SK-N-SH treated with all-trans-retinoic acid at 6 μM for 48 hours (cell line): ENCODE data around the gene CSGALNACT2.

ENCODE experiments used
- ATAC-seq: fragments of 200-7000 bp; cut with Tn5 transposase; 3 replicates; pipeline ENCODE4 v1.9.1; 2020; ENCODE audit warnings: mild to moderate bottlenecking, moderate library complexity
- CREB5 ChIP-seq: fragments of 250-450 bp; sonication (Bioruptor Pico); IDR thresholded peaks from 2 replicates; pipeline ENCODE4 v1.5.1; 2020; ENCODE audit warnings: low read depth, mild to moderate bottlenecking, moderate library complexity
- CSDC2 ChIP-seq: fragments of 250-450 bp; sonication (Bioruptor Pico); IDR thresholded peaks from 2 replicates; pipeline ENCODE4 v1.5.0; 2020; ENCODE audit warnings: mild to moderate bottlenecking, moderate library complexity
- CSRNP3 ChIP-seq: fragments of 250-450 bp; sonication (Bioruptor Pico); IDR thresholded peaks from 2 replicates; pipeline ENCODE4 v1.5.1; 2021; ENCODE audit warnings: mild to moderate bottlenecking, moderate library complexity
- GLIS3 ChIP-seq: fragments of 250-450 bp; sonication (Bioruptor Pico); IDR thresholded peaks from 2 replicates; pipeline ENCODE4 v1.5.0; 2020; ENCODE audit warnings: mild to moderate bottlenecking, moderate library complexity
- ISL1 ChIP-seq: fragments of 250-450 bp; sonication (Bioruptor Pico); IDR thresholded peaks from 2 replicates; pipeline ENCODE4 v2.1.2; 2022; ENCODE audit warnings: mild to moderate bottlenecking, moderate library complexity
- OSR1 ChIP-seq: fragments of 250-450 bp; sonication (Bioruptor Pico); IDR thresholded peaks from 2 replicates; pipeline ENCODE4 v1.8.0; 2022; ENCODE audit warnings: moderate library complexity, mild to moderate bottlenecking, inconsistent platforms
- PATZ1 ChIP-seq: fragments of 250-450 bp; sonication (Bioruptor Pico); IDR thresholded peaks from 2 replicates; pipeline ENCODE4 v1.8.0; 2020; ENCODE audit warnings: mild to moderate bottlenecking, moderate library complexity, borderline replicate concordance
- PPARA ChIP-seq: fragments of 250-450 bp; sonication (Bioruptor Pico); IDR thresholded peaks from 2 replicates; pipeline ENCODE4 v1.5.0; 2020; ENCODE audit warnings: mild to moderate bottlenecking, borderline replicate concordance
- RARB ChIP-seq: fragments of 250-450 bp; sonication (Bioruptor Pico); IDR thresholded peaks from 2 replicates; pipeline ENCODE4 v1.8.0; 2021; ENCODE audit warnings: mild to moderate bottlenecking, moderate library complexity
- SNAI2 ChIP-seq: fragments of 250-450 bp; sonication (Bioruptor Pico); IDR thresholded peaks from 2 replicates; pipeline ENCODE4 v1.5.0; 2020; ENCODE audit warnings: mild to moderate bottlenecking, moderate library complexity
- TCF4 ChIP-seq: fragments of 250-450 bp; sonication (Bioruptor Pico); IDR thresholded peaks from 2 replicates; pipeline ENCODE4 v1.8.0; 2021; ENCODE audit warnings: mild to moderate bottlenecking, moderate library complexity, borderline replicate concordance
- TOX ChIP-seq: fragments of 250-450 bp; sonication (Bioruptor Pico); IDR thresholded peaks from 2 replicates; pipeline ENCODE4 v1.8.0; 2021; ENCODE audit warnings: mild to moderate bottlenecking, moderate library complexity, borderline replicate concordance
- TSHZ2 ChIP-seq: fragments of 250-450 bp; sonication (Bioruptor Pico); IDR thresholded peaks from 2 replicates; pipeline ENCODE4 v1.5.0; 2020; ENCODE audit warnings: mild to moderate bottlenecking, moderate library complexity
- ZC3H10 ChIP-seq: fragments of 250-450 bp; sonication (Bioruptor Pico); IDR thresholded peaks from 2 replicates; pipeline ENCODE4 v1.5.1; 2021; ENCODE audit warnings: mild to moderate bottlenecking, moderate library complexity
- ZFP3 ChIP-seq: fragments of 250-450 bp; sonication (Bioruptor Pico); IDR thresholded peaks from 2 replicates; pipeline ENCODE4 v1.5.0; 2020; ENCODE audit warnings: mild to moderate bottlenecking, moderate library complexity
- ZFP30 ChIP-seq: fragments of 450-650 bp; formaldehyde crosslinking; IDR thresholded peaks from 2 replicates; pipeline ENCODE4 v1.5.0; 2022; ENCODE audit warnings: mild to moderate bottlenecking, moderate library complexity
- ZNF565 ChIP-seq: fragments of 450-650 bp; formaldehyde crosslinking; conservative IDR thresholded peaks from 2 replicates; pipeline ENCODE4 v1.5.0; 2020; ENCODE audit warnings: low read depth, mild to moderate bottlenecking, moderate library complexity
- ZNF70 ChIP-seq: fragments of 450-650 bp; formaldehyde crosslinking; IDR thresholded peaks from 2 replicates; pipeline ENCODE4 v1.5.0; 2020; ENCODE audit warnings: mild to moderate bottlenecking, moderate library complexity
- ZNF8 ChIP-seq: fragments of 450-650 bp; formaldehyde crosslinking; IDR thresholded peaks from 2 replicates; pipeline ENCODE4 v1.5.0; 2020; ENCODE audit warnings: mild to moderate bottlenecking, moderate library complexity

CSGALNACT2 gene

GRCh38 chr10:43120929-43121314, 17.3 kb upstream of the CSGALNACT2 start (continued):
- TF ChIP-seq CSRNP3 (CRISPR knock-in tag) (no peak), OSR1 (CRISPR knock-in tag) (no peak), ZNF70 (CRISPR knock-in tag) (no peak), TOX (no peak), ZFP3 (CRISPR knock-in tag) (no peak), GLIS3 (CRISPR knock-in tag) (no peak), ZNF8 (CRISPR knock-in tag) (no peak), ZNF565 (CRISPR knock-in tag) (no peak), CSDC2 (no peak), PATZ1 (CRISPR knock-in tag) (no peak), PPARA (CRISPR knock-in tag) (no peak), TCF4 (CRISPR knock-in tag) (no peak)

- no peak for ATAC-seq
Observed at GRCh38 chr10:43121444-43121843, 16.8 kb upstream of the CSGALNACT2 start.

More at GRCh38 chr10:43121444-43121843, 16.8 kb upstream of the CSGALNACT2 start:
- TF ChIP-seq ZFP30 (no peak), ZC3H10 (CRISPR knock-in tag) (no peak), SNAI2 (CRISPR knock-in tag) (no peak), OSR1 (CRISPR knock-in tag) (no peak), TCF4 (CRISPR knock-in tag) (no peak), PATZ1 (CRISPR knock-in tag) (no peak), CSDC2 (no peak), TSHZ2 (CRISPR knock-in tag) (no peak), ZNF70 (CRISPR knock-in tag) (no peak), CREB5 (no peak), ISL1 (CRISPR knock-in tag) (no peak), RARB (no peak)
